ENCODE results near the gene NF1. TPM values are rescaled to one million over a fixed set of nuclear protein-coding genes. Genes with fewer than 3 reads are reported as not detected.
A peak's percentile ranks its signal among the peaks of the same experiment; 100 is the strongest.

NF1 gene
- total and polyA plus RNA-seq, 4 donors: 8.4 to 116 (median 25.5) TPM

DNA sequence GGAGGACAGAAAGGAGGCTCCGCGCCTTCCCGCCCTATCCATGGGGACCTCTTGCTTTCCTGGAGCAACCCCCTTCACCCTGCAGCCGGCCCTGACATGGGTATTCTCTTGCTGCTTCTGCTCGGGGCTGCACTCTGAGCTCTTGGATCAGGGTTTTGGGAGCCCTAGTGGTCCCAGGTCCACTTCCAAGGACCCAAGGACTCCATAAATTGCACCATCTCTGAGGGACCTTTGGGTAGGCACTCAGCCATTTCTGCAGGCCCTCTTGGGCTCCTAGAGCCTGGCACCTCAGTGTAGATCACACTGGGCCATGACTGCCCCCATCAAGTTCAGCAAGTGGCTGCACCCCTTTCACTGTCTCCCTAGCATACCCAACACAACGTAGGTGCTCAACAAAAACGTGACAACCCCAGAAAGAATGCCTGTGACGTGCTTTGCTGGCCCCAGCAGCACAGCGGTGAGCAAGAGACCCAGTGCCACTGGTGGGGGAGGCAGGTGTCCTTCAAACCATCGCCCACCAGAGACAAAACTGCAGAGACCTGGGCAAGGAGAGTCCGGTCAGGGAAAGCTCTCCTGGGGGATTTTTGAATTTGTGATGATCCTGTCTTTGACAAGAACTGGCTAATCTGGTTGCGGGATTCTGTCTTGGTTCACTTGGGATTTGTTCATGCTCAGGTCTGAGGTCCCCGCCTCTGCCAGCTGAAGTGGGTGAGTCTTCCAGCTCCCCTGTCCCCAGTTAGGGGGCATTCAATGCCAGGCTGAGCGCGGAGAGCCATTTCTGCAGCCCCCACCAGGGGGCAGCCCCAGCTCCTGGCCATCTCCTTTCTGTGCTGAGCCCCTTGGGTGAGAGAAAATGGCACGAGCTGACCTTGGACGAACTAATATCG, 294.2 kb downstream of the NF1 start:
- TF ChIP-seq, protein P1, sequence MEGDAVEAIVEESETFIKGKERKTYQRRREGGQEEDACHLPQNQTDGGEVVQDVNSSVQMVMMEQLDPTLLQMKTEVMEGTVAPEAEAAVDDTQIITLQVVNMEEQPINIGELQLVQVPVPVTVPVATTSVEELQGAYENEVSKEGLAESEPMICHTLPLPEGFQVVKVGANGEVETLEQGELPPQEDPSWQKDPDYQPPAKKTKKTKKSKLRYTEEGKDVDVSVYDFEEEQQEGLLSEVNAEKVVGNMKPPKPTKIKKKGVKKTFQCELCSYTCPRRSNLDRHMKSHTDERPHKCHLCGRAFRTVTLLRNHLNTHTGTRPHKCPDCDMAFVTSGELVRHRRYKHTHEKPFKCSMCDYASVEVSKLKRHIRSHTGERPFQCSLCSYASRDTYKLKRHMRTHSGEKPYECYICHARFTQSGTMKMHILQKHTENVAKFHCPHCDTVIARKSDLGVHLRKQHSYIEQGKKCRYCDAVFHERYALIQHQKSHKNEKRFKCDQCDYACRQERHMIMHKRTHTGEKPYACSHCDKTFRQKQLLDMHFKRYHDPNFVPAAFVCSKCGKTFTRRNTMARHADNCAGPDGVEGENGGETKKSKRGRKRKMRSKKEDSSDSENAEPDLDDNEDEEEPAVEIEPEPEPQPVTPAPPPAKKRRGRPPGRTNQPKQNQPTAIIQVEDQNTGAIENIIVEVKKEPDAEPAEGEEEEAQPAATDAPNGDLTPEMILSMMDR (IDR thresholded peaks at IDR 0.05; ENCODE audit: control extremely low read depth, extremely low read depth): peak; percentile 4
- Histone ChIP-seq H3K4me3 (no peak overlapping the region), H3K9me3 (ENCODE audit: control insufficient read depth in 4 of 4, insufficient read depth in 3 of 4, low read length in 3 of 4) (no peaks in the 10 kb centered on the region), H3K27me3 (ENCODE audit: control insufficient read depth in 3 of 3, insufficient read depth in 3 of 3, low read length in 2 of 3) (peaks cover 0 to 22% (median 2%) of the 10 kb centered on the region in 3 donors), H3K4me1 (ENCODE audit: control insufficient read depth in 5 of 5, insufficient read depth in 5 of 5, low read length in 5 of 5) (peaks cover 0 to 5% (median 0%) of the 10 kb centered on the region in 5 donors), H3K9ac (ENCODE audit: insufficient read depth in 1 of 2, low read length in 2 of 2) (no peak overlapping the region), H3K36me3 (ENCODE audit: control insufficient read depth in 4 of 4, insufficient read depth in 4 of 4, low read length in 4 of 4) (no peaks in the 10 kb centered on the region), H3K27ac (ENCODE audit: low read depth in 1 of 2, low read length in 1 of 2) (no peak overlapping the region)
- ATAC-seq (ENCODE audit: insufficient read depth, low FRiP score): no peak
- WGBS, 2 donors: 56 to 63% methylated on average over 18 of the region's 18 CpGs
- DNase-seq: peak in 2 of 3 donors; percentile 20 to 41

DNA sequence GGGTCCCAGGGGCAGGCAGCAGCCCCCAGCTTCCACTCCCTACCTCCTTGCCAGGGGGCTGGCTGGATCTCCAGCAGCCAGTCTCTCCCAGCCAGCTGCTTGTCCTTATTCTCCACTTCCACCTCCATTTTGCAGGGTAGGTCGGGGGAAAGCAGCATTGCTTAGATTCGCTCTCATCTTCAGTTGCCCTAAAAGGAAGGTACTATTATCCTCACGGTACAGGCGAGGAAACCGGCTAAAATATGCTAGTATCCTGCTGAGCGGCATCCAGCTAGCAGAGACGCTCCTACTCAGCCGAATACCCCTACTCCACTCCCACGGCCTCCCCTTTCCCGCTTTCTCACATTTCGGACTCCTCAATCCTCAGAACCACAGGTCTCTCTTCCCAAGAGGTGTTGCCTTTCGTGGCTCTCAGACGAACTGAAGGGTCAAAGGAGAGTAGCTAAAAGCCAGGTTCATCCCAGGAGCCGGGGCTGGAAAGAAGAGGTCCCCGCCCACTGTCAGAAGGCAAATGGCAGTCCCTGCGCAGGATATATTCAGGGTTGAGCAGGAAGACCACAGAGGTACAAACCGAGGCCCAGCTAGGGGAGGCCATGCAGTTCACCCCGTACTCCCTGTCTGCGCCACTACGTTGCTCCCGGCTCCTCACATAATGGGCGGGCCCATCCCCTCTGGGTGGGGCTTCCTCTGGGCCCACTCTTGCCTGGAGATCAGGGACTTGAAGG, 295.0 kb downstream of the NF1 start:
- TF ChIP-seq, protein P1 (IDR thresholded peaks at IDR 0.05; ENCODE audit: control extremely low read depth, extremely low read depth): no peak
- Histone ChIP-seq H3K27ac (ENCODE audit: low read depth in 1 of 2, low read length in 1 of 2) (no peak overlapping the region), H3K9me3 (ENCODE audit: control insufficient read depth in 4 of 4, insufficient read depth in 3 of 4, low read length in 3 of 4) (no peaks in the 10 kb centered on the region), H3K36me3 (ENCODE audit: control insufficient read depth in 4 of 4, insufficient read depth in 4 of 4, low read length in 4 of 4) (no peaks in the 10 kb centered on the region), H3K4me3 (no peak overlapping the region), H3K4me1 (ENCODE audit: control insufficient read depth in 5 of 5, insufficient read depth in 5 of 5, low read length in 5 of 5) (peaks cover 0 to 5% (median 0%) of the 10 kb centered on the region in 5 donors), H3K27me3 (ENCODE audit: control insufficient read depth in 3 of 3, insufficient read depth in 3 of 3, low read length in 2 of 3) (peaks cover 0 to 25% (median 2%) of the 10 kb centered on the region in 3 donors), H3K9ac (ENCODE audit: insufficient read depth in 1 of 2, low read length in 2 of 2) (no peak overlapping the region)
- ATAC-seq (ENCODE audit: insufficient read depth, low FRiP score): no peak
- DNase-seq: no peak
- WGBS, 2 donors: 66 to 67% methylated on average over 22 of the region's 22 CpGs

DNA sequence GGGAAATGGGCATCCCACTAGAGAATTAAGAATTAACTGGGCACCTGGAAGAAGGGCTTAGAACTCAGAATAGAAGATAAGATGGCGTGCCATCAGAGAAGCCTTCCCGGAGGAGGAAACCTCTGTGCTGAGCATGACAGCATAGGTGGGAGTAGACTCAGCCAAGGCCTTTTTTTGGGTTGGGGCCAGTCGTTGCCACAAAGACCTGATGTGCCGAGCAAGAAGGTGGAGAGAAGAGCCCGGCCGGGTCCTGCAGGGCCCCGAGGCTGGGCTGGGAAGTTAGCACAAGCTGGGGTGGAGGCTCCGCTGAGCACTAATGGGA, 295.6 kb downstream of the NF1 start:
- ATAC-seq (ENCODE audit: insufficient read depth, low FRiP score) (no peak), DNase-seq (no peak)
- WGBS, 2 donors: 71 to 79% methylated on average over 8 of the region's 8 CpGs
- peaks cover 0 to 5% (median 0%) of the 10 kb centered on the region in 5 donors for H3K4me1 ChIP-seq (ENCODE audit: control insufficient read depth in 5 of 5, insufficient read depth in 5 of 5, low read length in 5 of 5)
- TF ChIP-seq, protein P1 (IDR thresholded peaks at IDR 0.05; ENCODE audit: control extremely low read depth, extremely low read depth): no peak
- H3K9ac ChIP-seq (ENCODE audit: insufficient read depth in 1 of 2, low read length in 2 of 2): no peak overlapping the region
- no peak overlapping the region for H3K4me3 ChIP-seq
- peaks cover 0 to 27% (median 2%) of the 10 kb centered on the region in 3 donors for H3K27me3 ChIP-seq (ENCODE audit: control insufficient read depth in 3 of 3, insufficient read depth in 3 of 3, low read length in 2 of 3)
- H3K9me3 ChIP-seq (ENCODE audit: control insufficient read depth in 4 of 4, insufficient read depth in 3 of 4, low read length in 3 of 4): no peaks in the 10 kb centered on the region
- no peak overlapping the region for H3K27ac ChIP-seq (ENCODE audit: low read depth in 1 of 2, low read length in 1 of 2)
- no peaks in the 10 kb centered on the region for H3K36me3 ChIP-seq (ENCODE audit: control insufficient read depth in 4 of 4, insufficient read depth in 4 of 4, low read length in 4 of 4)

All from lung (tissue), 12 donors.